MM.1S (cell line): ENCODE results near the gene PTPRK.

Source experiments
- EZH2 ChIP-seq: fragments of 300-600 bp; sonication (generic); optimal IDR thresholded peaks from 2 replicates; pipeline ENCODE3; 2017; ENCODE audit warnings: low read depth, mild to moderate bottlenecking, antibody characterized with exemption, low read length, mixed read lengths
- TF ChIP-seq, protein P1 (sequence below): fragments of 300-600 bp; sonication (generic); IDR thresholded peaks from 2 replicates; pipeline ENCODE4 v1.5.1; 2016; ENCODE audit warnings: antibody characterized with exemption, low read length, mixed read lengths

GRCh38 chr6:128417698-128418097, 102.7 kb downstream of the PTPRK start:
- TF ChIP-seq, protein P1, sequence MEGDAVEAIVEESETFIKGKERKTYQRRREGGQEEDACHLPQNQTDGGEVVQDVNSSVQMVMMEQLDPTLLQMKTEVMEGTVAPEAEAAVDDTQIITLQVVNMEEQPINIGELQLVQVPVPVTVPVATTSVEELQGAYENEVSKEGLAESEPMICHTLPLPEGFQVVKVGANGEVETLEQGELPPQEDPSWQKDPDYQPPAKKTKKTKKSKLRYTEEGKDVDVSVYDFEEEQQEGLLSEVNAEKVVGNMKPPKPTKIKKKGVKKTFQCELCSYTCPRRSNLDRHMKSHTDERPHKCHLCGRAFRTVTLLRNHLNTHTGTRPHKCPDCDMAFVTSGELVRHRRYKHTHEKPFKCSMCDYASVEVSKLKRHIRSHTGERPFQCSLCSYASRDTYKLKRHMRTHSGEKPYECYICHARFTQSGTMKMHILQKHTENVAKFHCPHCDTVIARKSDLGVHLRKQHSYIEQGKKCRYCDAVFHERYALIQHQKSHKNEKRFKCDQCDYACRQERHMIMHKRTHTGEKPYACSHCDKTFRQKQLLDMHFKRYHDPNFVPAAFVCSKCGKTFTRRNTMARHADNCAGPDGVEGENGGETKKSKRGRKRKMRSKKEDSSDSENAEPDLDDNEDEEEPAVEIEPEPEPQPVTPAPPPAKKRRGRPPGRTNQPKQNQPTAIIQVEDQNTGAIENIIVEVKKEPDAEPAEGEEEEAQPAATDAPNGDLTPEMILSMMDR = no peak
- no peak for TF ChIP-seq EZH2
